GM12878 (cell line): ENCODE results near the gene ENPP7. TPM values are rescaled to one million over a fixed set of nuclear protein-coding genes. Genes with fewer than 3 reads are reported as not detected.

ENCODE experiments used
- ATAC-seq: fragments of 200-7000 bp; cut with Tn5 transposase; 3 replicates; pipeline ENCODE4 v1.9.1; 2020; ENCODE audit warnings: mild to moderate bottlenecking, moderate library complexity
- BruUV-seq: library from RNA; stranded (reverse); fragments of 400-500 nt; replicated peaks from 2 replicates; lab custom pipeline; 2021; lab: Mats Ljungman, UMichigan
- CTCF ChIA-PET: fragments of 300-600 bp; sonication (Branson Sonifier 250); formaldehyde crosslinking; extraction: SDS; loops from one replicate; lab custom pipeline; 2021; ENCODE audit warnings: inconsistent platforms; lab: Yijun Ruan, JAX
- POLR2A ChIA-PET: fragments of 350-600 bp; formaldehyde crosslinking; extraction: SDS; loops from one replicate; lab custom pipeline; 2021; ENCODE audit warnings: inconsistent platforms; lab: Charles Lee
- RAD21 ChIA-PET: fragments of 300-600 bp; sonication (Branson Sonifier 250); formaldehyde crosslinking; loops from one replicate; lab custom pipeline; 2023; ENCODE audit warnings: antibody characterized with exemption; ENCODE audit not compliant: unreplicated experiment; lab: Charles Lee
- SMC1A ChIA-PET: fragments of 300-600 bp; sonication (Branson Sonifier 250); formaldehyde crosslinking; loops from one replicate; lab custom pipeline; 2023; ENCODE audit not compliant: unreplicated experiment, uncharacterized antibody; lab: Charles Lee
- DNase-seq: peaks from one replicate; pipeline ENCODE4 v3.0.0-alpha.2; 2011; ENCODE audit warnings: low read depth, low spot score
- FAIRE-seq: peaks from 3 replicates; lab custom pipeline; 2011; peaks lifted over from hg19 to GRCh38; lab: Jason Lieb, UNC
- H2AFZ ChIP-seq: 2 replicates; pipeline ENCODE4 v1.6.0; 2011; ENCODE audit warnings: low read depth, low read length, control low read depth; ENCODE audit not compliant: control insufficient read depth
- H3K27ac ChIP-seq: 2 replicates; pipeline ENCODE4 v1.5.1; 2011; ENCODE audit warnings: control low read depth; ENCODE audit not compliant: control insufficient read depth, insufficient read depth
- H3K27me3 ChIP-seq, 2 experiments: replicated peaks in 1 of 2; 2 replicates each; pipeline versions ENCODE4 v1.6.0 to v1.6.1; 2011; ENCODE audit warnings: low read length in 1 of 2; ENCODE audit not compliant: control insufficient read depth in 2 of 2, insufficient read depth in 2 of 2
- H3K36me3 ChIP-seq, 2 experiments: 2 replicates each; pipeline ENCODE4 v1.5.1; 2011; ENCODE audit warnings: low read length in 1 of 2; ENCODE audit not compliant: control insufficient read depth in 2 of 2, insufficient read depth in 2 of 2
- H3K4me1 ChIP-seq: 2 replicates; pipeline ENCODE4 v1.6.1; 2011; ENCODE audit warnings: mild to moderate bottlenecking, low read length, moderate library complexity, mixed read lengths; ENCODE audit not compliant: control insufficient read depth, insufficient read depth
- H3K4me2 ChIP-seq: 2 replicates; pipeline ENCODE4 v1.6.0; 2011; ENCODE audit warnings: control low read depth; ENCODE audit not compliant: control insufficient read depth, insufficient read depth
- H3K4me3 ChIP-seq: fragments of 200-600 bp; sonication (generic); 2 replicates; pipeline ENCODE4 v1.5.1; 2016
- H3K79me2 ChIP-seq: 2 replicates; pipeline ENCODE4 v1.6.0; 2011; ENCODE audit warnings: low read length; ENCODE audit not compliant: control insufficient read depth, insufficient read depth
- H3K9ac ChIP-seq: 2 replicates; pipeline ENCODE4 v1.8.0; 2011; ENCODE audit warnings: low read length, control low read depth, mixed read lengths; ENCODE audit not compliant: control insufficient read depth, insufficient read depth
- H3K9me3 ChIP-seq: replicated peaks from 3 replicates; pipeline ENCODE4 v1.5.1; 2011; ENCODE audit warnings: mild to moderate bottlenecking, low read length; ENCODE audit not compliant: control insufficient read depth, insufficient read depth
- H4K20me1 ChIP-seq: 2 replicates; pipeline ENCODE4 v1.6.0; 2011; ENCODE audit not compliant: control insufficient read depth, insufficient read depth
- JUND ChIP-seq: IDR thresholded peaks from 2 replicates; pipeline ENCODE4 v1.6.1; 2012; ENCODE audit warnings: low read depth, mild to moderate bottlenecking, low read length, improper control_type of control experiment, moderate library complexity
- MYB ChIP-seq: fragments of 150-350 bp; IDR thresholded peaks from 2 replicates; pipeline ENCODE4 v1.6.1; 2014; ENCODE audit warnings: mild to moderate bottlenecking, low read depth, low read length, borderline replicate concordance
- NR2C1 ChIP-seq: fragments of 450-650 bp; IDR thresholded peaks from 2 replicates; pipeline ENCODE4 v1.6.1; 2017; ENCODE audit warnings: antibody characterized with exemption, mild to moderate bottlenecking, moderate library complexity
- NR2F1 ChIP-seq: fragments of 450-650 bp; conservative IDR thresholded peaks from 2 replicates; pipeline ENCODE4 v1.6.1; 2017; ENCODE audit warnings: mild to moderate bottlenecking
- WGBS: methylation state at CpG from one replicate; pipeline ENCODE4 v1.1.6; 2016; ENCODE audit warnings: low lambda C conversion rate; ENCODE audit not compliant: insufficient replicate concordance, insufficient coverage; ENCODE audit errors: missing lambda C conversion rate; 5-methylcytosine and 5-hydroxymethylcytosine counted together
- in situ Hi-C: fragments of 300-500 bp; cut with MboI; formaldehyde crosslinking; loops from 9 replicates; pipeline ENCODE4 v1.14.3; 2018; ENCODE audit warnings: mixed read lengths
- intact Hi-C: fragments of 100-400 bp; cut with micrococcal nuclease; formaldehyde crosslinking; loops from one replicate; pipeline ENCODE4 v1.14.2; 2022; ENCODE audit not compliant: unreplicated experiment
- polyA plus RNA-seq, 11 experiments: library from polyadenylated mRNA; depleted of rRNA in 4 of 11; unstranded in 6 of 11; stranded (reverse) in 5 of 11; fragments of >200 nt; fragmentation: Nextera tagmentation in 4 of 11; fragmentation: Illumina TruSeq in 1 of 11; extraction: Ambion mirVana in 4 of 11; extraction: Trizol in 1 of 11; gene quantifications; 1 replicate in 1 of 11; 2 replicates in 10 of 11; pipeline versions ENCODE4 v1.2.1 to v1.2.3, GENCODE V29; 2011 to 2016; ENCODE audit warnings: inconsistent platforms in 2 of 11, missing spikeins in 2 of 11, low read depth in 1 of 11
- total RNA-seq, 4 experiments: library from RNA; depleted of rRNA in 3 of 4; stranded (reverse); fragments of >200 nt in 3 of 4; fragmentation: Illumina TruSeq in 1 of 4; extraction: Trizol in 1 of 4; gene quantifications; 2 replicates each; pipeline versions ENCODE4 v1.2.1 to v1.2.3, GENCODE V29; 2013 to 2021
- TF ChIP-seq, protein P1 (sequence below): fragments of 450-650 bp; IDR thresholded peaks from 2 replicates; pipeline ENCODE4 v1.6.1; 2017; ENCODE audit warnings: borderline replicate concordance

Gene ENPP7
- total and polyA plus RNA-seq, 10 of the 15 experiments (the other 5 are each of a cell fraction or from before 2014, with no cell fraction given) = 0.04 to 0.41 (median 0.18) TPM; not detected in 1

DNA sequence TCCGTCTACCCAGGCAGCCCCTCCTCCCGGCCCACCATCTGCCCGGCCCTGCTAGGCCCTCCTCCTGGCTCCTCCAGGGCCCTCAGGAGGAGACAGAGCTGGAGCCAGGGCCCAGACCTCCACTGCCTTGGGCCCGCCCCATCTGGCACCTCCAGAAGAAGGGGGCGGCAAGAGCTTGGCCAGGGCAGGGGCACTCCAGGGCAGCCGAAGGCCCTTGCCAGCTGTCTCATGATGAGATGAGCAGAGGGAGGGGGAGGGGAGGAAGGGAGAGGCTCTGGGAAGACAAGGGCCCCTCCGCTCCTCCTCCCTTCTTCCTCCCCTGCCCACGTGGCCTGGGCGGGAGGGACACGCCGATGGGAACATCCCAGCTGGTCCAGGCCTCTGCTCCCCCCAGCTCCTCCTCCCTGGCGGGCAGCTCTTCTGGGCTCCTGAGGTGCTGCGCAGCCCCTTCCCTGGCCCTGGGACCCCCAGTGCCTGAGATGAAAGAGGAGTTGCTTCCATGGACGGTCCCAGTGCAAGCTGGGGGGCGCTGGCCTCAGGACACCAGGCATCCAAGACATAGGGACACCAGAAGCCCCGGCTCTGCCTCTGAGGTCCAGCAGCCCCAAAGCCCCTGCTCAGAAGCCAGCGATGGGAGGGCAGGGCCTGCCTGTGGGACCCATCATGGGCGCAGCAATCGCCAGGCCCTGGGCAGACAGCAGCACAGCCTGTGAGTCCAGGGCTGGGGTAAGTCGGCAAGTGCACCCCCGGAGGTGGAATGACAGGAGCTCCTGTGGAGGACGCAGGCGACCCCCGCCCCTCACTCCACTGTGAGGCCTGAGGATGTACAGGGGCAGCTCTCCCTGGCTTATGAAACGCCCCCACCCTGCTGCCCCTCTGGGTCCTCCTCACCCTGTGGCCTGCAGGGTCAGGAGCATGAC, 23.6 kb upstream of the ENPP7 start:
- no peak for TF ChIP-seq NR2F1
- TF ChIP-seq, protein P1, sequence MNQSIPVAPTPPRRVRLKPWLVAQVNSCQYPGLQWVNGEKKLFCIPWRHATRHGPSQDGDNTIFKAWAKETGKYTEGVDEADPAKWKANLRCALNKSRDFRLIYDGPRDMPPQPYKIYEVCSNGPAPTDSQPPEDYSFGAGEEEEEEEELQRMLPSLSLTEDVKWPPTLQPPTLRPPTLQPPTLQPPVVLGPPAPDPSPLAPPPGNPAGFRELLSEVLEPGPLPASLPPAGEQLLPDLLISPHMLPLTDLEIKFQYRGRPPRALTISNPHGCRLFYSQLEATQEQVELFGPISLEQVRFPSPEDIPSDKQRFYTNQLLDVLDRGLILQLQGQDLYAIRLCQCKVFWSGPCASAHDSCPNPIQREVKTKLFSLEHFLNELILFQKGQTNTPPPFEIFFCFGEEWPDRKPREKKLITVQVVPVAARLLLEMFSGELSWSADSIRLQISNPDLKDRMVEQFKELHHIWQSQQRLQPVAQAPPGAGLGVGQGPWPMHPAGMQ = no peak
- TF ChIP-seq NR2C1 = no peak
- no peak for TF ChIP-seq JUND
- TF ChIP-seq MYB = no peak
- Histone ChIP-seq H3K4me1 (no peaks in the 10 kb centered on the region), H3K36me3 (no peaks in the 10 kb centered on the region), H2AFZ (no peak overlapping the region), H4K20me1 (no peaks in the 10 kb centered on the region), H3K27ac (no peak overlapping the region), H3K9ac (no peak overlapping the region), H3K4me3 (no peak overlapping the region), H3K79me2 (no peaks in the 10 kb centered on the region), H3K27me3 (no peaks in the 10 kb centered on the region), H3K9me3 (no peaks in the 10 kb centered on the region; the same call in 2 of the 3 replicates), H3K4me2 (no peak overlapping the region)
- BruUV-seq = no TSS peak
- CTCF ChIA-PET = no interaction called here
- SMC1A ChIA-PET = interaction anchor here (0.5 kb wide), 1 partner anchor 73 kb away, joined by 3 read pairs; no protein-coding TSS in a partner anchor
- no peak for DNase-seq
- POLR2A ChIA-PET = no interaction called here
- FAIRE-seq = no peak
- in situ Hi-C loops (no loop called here), intact Hi-C loops (loop anchor here (5.0 to 10.0 kb wide), 2 partner anchors 282 to 305 kb away; no protein-coding TSS in a partner anchor)
- ATAC-seq = no peak
- WGBS = 65% methylated on average over 20 of the region's 25 CpGs
- RAD21 ChIA-PET = interaction anchor here (2.0 kb wide), 1 partner anchor 306 kb away, joined by 5 read pairs; no protein-coding TSS in a partner anchor
